Measurements from ENCODE around the gene GALNT1. TPM values are rescaled to one million over a fixed set of nuclear protein-coding genes. Genes with fewer than 3 reads are reported as not detected.

The GALNT1 gene
- total RNA-seq, 1 donor, result 796 TPM

DNA sequence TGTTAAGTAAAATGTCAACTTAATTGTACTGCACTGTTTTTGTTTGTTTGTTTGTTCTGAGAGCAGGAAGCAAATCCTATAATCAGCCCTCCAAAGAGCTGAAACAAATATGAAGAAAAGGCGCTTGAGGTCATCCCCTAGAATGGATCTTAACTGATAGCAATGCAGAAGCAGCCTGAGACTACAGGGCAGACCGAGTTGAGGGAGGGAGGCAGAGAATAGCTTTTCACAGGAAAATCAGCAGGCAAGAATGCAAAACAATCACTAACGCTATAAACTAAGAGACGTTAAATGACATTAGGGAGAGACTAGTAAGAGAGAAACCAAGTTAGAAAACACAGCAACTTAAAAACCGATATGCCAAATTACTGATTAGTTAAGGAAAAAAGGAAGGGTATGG lies 37.2 kb downstream of the GALNT1 start:
- Histone ChIP-seq H3K9me3 (ENCODE audit: low read depth, low read length) (no peaks in the 10 kb centered on the region), H3K79me2 (ENCODE audit: insufficient read depth, low read length) (peaks cover 98% of the 10 kb centered on the region), H3K4me3 (ENCODE audit: insufficient read depth, low read length) (no peak overlapping the region), H3K27ac (ENCODE audit: low read depth, low read length) (peak overlapping the region; percentile 89), H3K4me2 (ENCODE audit: insufficient read depth, low read length) (peak overlapping the region; percentile 51), H3K4me1 (ENCODE audit: insufficient read depth, low read length) (peaks cover 65% of the 10 kb centered on the region), H3K27me3 (ENCODE audit: insufficient read depth, low read length) (no peaks in the 10 kb centered on the region), H3K36me3 (ENCODE audit: insufficient read depth, low read length) (peaks cover 5% of the 10 kb centered on the region), H4K20me1 (ENCODE audit: insufficient read depth, low read length) (peaks cover 68% of the 10 kb centered on the region), H2AFZ (ENCODE audit: low read length) (no peak overlapping the region)
- no peak for DNase-seq (ENCODE audit: insufficient read length, low spot score, missing footprints)
- TF ChIP-seq CTCF (IDR thresholded peaks at IDR 0.05; ENCODE audit: extremely low read depth, low read depth, low read length), result no peak

GRCh38 chr18:35619464-35619863 lies 37.9 kb downstream of the GALNT1 start:
- Histone ChIP-seq H4K20me1 (ENCODE audit: insufficient read depth, low read length) (peaks cover 73% of the 10 kb centered on the region), H3K79me2 (ENCODE audit: insufficient read depth, low read length) (peaks cover 98% of the 10 kb centered on the region), H3K4me3 (ENCODE audit: insufficient read depth, low read length) (no peak overlapping the region), H3K4me1 (ENCODE audit: insufficient read depth, low read length) (peaks cover 65% of the 10 kb centered on the region), H3K4me2 (ENCODE audit: insufficient read depth, low read length) (peak overlapping the region; percentile 51), H3K36me3 (ENCODE audit: insufficient read depth, low read length) (peaks cover 5% of the 10 kb centered on the region), H2AFZ (ENCODE audit: low read length) (no peak overlapping the region), H3K27ac (ENCODE audit: low read depth, low read length) (peak overlapping the region; percentile 89), H3K9me3 (ENCODE audit: low read depth, low read length) (no peaks in the 10 kb centered on the region), H3K27me3 (ENCODE audit: insufficient read depth, low read length) (no peaks in the 10 kb centered on the region)
- TF ChIP-seq CTCF (IDR thresholded peaks at IDR 0.05; ENCODE audit: extremely low read depth, low read depth, low read length), result no peak
- no peak for DNase-seq (ENCODE audit: insufficient read length, low spot score, missing footprints)

DNA sequence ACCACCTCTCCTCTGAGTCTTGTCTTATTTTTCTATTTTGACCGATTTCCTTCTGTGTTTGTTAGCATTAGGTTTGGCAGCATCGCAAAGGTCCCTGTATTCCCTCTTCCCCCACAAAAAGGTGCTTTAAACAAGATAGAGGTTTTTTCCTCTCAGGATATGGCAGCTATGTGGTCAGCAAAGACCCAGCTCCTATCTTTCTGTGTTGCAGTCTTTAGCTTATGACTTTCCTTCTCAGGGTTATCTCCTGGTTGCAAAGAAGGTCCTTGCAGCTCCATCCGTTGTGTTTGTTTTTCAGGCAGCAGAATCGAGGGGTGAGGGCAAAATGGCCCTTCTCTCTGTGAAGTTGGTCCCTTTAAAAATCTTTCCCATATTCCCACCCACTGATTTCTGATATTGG lies 38.4 kb downstream of the GALNT1 start:
- no peak for TF ChIP-seq CTCF (IDR thresholded peaks at IDR 0.05; ENCODE audit: extremely low read depth, low read depth, low read length)
- H3K4me1 ChIP-seq (ENCODE audit: insufficient read depth, low read length), result peaks cover 63% of the 10 kb centered on the region
- no peak overlapping the region for H2AFZ ChIP-seq (ENCODE audit: low read length)
- H3K36me3 ChIP-seq (ENCODE audit: insufficient read depth, low read length), result peaks cover 5% of the 10 kb centered on the region
- peak overlapping the region; percentile 51 for H3K4me2 ChIP-seq (ENCODE audit: insufficient read depth, low read length)
- H4K20me1 ChIP-seq (ENCODE audit: insufficient read depth, low read length), result peaks cover 76% of the 10 kb centered on the region
- H3K27ac ChIP-seq (ENCODE audit: low read depth, low read length), result peak overlapping the region; percentile 89
- no peaks in the 10 kb centered on the region for H3K27me3 ChIP-seq (ENCODE audit: insufficient read depth, low read length)
- peaks cover 98% of the 10 kb centered on the region for H3K79me2 ChIP-seq (ENCODE audit: insufficient read depth, low read length)
- DNase-seq (ENCODE audit: insufficient read length, low spot score, missing footprints), result no peak
- H3K4me3 ChIP-seq (ENCODE audit: insufficient read depth, low read length), result no peak overlapping the region
- H3K9me3 ChIP-seq (ENCODE audit: low read depth, low read length), result no peaks in the 10 kb centered on the region

- TF ChIP-seq CTCF (IDR thresholded peaks at IDR 0.05; ENCODE audit: extremely low read depth, low read depth, low read length), result no peak
- DNase-seq (ENCODE audit: insufficient read length, low spot score, missing footprints), result no peak
These were observed 39.2 kb downstream of the GALNT1 start for GRCh38 chr18:35620765-35621164.

More at GRCh38 chr18:35620765-35621164, 39.2 kb downstream of the GALNT1 start:
- Histone ChIP-seq H3K4me1 (ENCODE audit: insufficient read depth, low read length) (peaks cover 59% of the 10 kb centered on the region), H3K27ac (ENCODE audit: low read depth, low read length) (peak overlapping the region; percentile 89), H4K20me1 (ENCODE audit: insufficient read depth, low read length) (peaks cover 80% of the 10 kb centered on the region), H3K79me2 (ENCODE audit: insufficient read depth, low read length) (peaks cover 98% of the 10 kb centered on the region), H3K27me3 (ENCODE audit: insufficient read depth, low read length) (no peaks in the 10 kb centered on the region), H3K4me3 (ENCODE audit: insufficient read depth, low read length) (no peak overlapping the region), H3K4me2 (ENCODE audit: insufficient read depth, low read length) (peak overlapping the region; percentile 42), H2AFZ (ENCODE audit: low read length) (no peak overlapping the region), H3K36me3 (ENCODE audit: insufficient read depth, low read length) (peaks cover 5% of the 10 kb centered on the region), H3K9me3 (ENCODE audit: low read depth, low read length) (no peaks in the 10 kb centered on the region)

All from osteoblast (primary cell).